Osteocyte (in vitro differentiated cells): Measurements from ENCODE around the gene ZCCHC24. TPM values are rescaled to one million over a fixed set of nuclear protein-coding genes. Genes with fewer than 3 reads are reported as not detected.

ENCODE experiments used
- DNase-seq: peaks from one replicate; pipeline ENCODE4 v3.0.0; 2021; ENCODE audit warnings: mixed read lengths; ENCODE audit not compliant: unreplicated experiment; ENCODE audit errors: extremely low spot score
- H3K27ac Mint-ChIP-seq: one replicate; pipeline ENCODE4 v1.8.0; 2021; ENCODE audit warnings: mild to moderate bottlenecking, mixed read lengths; ENCODE audit not compliant: unreplicated experiment
- H3K27me3 Mint-ChIP-seq: one replicate; pipeline ENCODE4 v1.8.0; 2021; ENCODE audit warnings: mixed read lengths; ENCODE audit not compliant: unreplicated experiment
- H3K36me3 Mint-ChIP-seq: one replicate; pipeline ENCODE4 v1.8.0; 2021; ENCODE audit warnings: mixed read lengths; ENCODE audit not compliant: unreplicated experiment
- H3K4me1 Mint-ChIP-seq: one replicate; pipeline ENCODE4 v1.8.0; 2021; ENCODE audit warnings: mixed read lengths; ENCODE audit not compliant: unreplicated experiment
- H3K4me3 Mint-ChIP-seq: one replicate; pipeline ENCODE4 v1.8.0; 2021; ENCODE audit warnings: mild to moderate bottlenecking, moderate library complexity, mixed read lengths; ENCODE audit not compliant: unreplicated experiment
- H3K9me3 Mint-ChIP-seq: one replicate; pipeline ENCODE4 v1.8.0; 2021; ENCODE audit warnings: mixed read lengths; ENCODE audit not compliant: unreplicated experiment
- CTCF ChIP-seq: fragments of 200-600 bp; sonication (generic); IDR thresholded peaks from 2 replicates; pipeline ENCODE4 v1.5.0; 2021; ENCODE audit warnings: antibody characterized with exemption, mild to moderate bottlenecking, moderate library complexity
- total RNA-seq: library from RNA; stranded (reverse); gene quantifications from 2 replicates; pipeline ENCODE4 v1.2.1, GENCODE V29; 2021

ZCCHC24 gene
- total RNA-seq, 1 donor from 2014 or later = 88.3 TPM

- TF ChIP-seq CTCF = no peak
- no peak overlapping the region for H3K27ac Mint-ChIP-seq
These were observed 59.5 kb downstream of the ZCCHC24 start for GRCh38 chr10:79385804-79386531.

DNA sequence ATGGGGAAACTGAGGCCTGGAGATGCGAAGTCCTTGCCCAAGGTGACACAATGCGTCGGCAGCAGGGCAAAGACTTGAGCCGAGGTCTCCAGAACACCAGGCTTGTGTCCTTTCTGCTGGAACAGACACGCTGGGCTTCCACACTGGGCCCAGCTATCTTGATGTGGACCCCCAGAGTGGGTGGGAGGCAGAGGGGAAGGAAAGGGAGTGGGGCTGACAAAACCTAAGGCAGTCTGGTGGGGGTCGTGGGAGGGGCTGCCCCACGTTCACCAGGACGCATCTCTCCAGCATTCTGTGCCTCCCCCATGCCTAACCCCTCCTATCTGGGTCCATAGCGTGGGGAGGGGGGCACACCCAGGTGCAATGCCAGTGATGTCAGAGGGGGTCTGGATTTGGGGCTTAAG is 60.0 kb downstream of the ZCCHC24 start:
- no peak overlapping the region for H3K27ac Mint-ChIP-seq
- TF ChIP-seq CTCF = no peak
- no peaks in the 10 kb centered on the region for H3K9me3 Mint-ChIP-seq
- no peaks in the 10 kb centered on the region for H3K27me3 Mint-ChIP-seq
- no peak for DNase-seq
- peaks cover 37% of the 10 kb centered on the region for H3K4me1 Mint-ChIP-seq
- H3K4me3 Mint-ChIP-seq = no peak overlapping the region
- H3K36me3 Mint-ChIP-seq = peaks cover 12% of the 10 kb centered on the region

More at GRCh38 chr10:79385804-79386531, 59.5 kb downstream of the ZCCHC24 start:
- peak; percentile 84 for DNase-seq
- Mint-ChIP-seq H3K4me1 (peaks cover 31% of the 10 kb centered on the region), H3K36me3 (peaks cover 15% of the 10 kb centered on the region), H3K27me3 (no peaks in the 10 kb centered on the region), H3K4me3 (no peak overlapping the region), H3K9me3 (no peaks in the 10 kb centered on the region)

GRCh38 chr10:79384773-79385391 is 60.5 kb downstream of the ZCCHC24 start:
- no peaks in the 10 kb centered on the region for H3K27me3 Mint-ChIP-seq
- H3K36me3 Mint-ChIP-seq = peaks cover 9% of the 10 kb centered on the region
- no peak overlapping the region for H3K27ac Mint-ChIP-seq
- H3K4me1 Mint-ChIP-seq = peaks cover 42% of the 10 kb centered on the region
- no peak for DNase-seq
- H3K9me3 Mint-ChIP-seq = no peaks in the 10 kb centered on the region
- no peak overlapping the region for H3K4me3 Mint-ChIP-seq
- TF ChIP-seq CTCF = no peak

DNA sequence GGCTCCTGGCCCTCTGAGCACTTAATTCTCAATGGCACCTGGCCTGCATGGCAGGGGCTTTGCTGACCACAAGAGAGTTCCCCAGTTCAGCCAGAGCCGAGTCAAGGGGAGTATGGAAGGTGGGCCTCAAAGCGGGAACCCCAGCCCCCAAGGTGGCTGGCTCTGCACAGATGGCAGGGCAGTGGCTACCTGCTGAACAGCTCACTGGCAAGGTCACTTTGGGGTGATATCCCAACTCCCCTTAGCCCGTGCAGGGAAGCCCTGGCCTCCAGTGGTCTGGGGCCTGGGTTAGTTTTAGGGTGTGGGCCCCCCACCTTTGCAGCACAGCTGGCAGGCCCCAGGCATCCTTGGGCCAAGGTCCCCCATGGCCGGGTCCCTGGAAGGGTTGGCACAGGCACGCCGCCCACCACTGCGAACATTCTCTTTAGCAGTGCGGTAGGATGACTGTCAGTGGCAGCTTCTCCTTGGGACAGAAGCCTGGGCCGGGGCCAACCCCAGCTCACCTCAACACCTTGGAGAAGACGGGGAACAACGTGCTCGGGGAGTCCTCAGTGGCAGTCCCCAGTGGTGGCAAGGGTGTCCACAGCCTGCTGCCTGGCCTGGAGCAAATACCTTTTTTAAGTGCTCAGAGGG is 61.3 kb downstream of the ZCCHC24 start:
- no peaks in the 10 kb centered on the region for H3K9me3 Mint-ChIP-seq
- no peaks in the 10 kb centered on the region for H3K27me3 Mint-ChIP-seq
- H3K27ac Mint-ChIP-seq = no peak overlapping the region
- no peak for DNase-seq
- H3K36me3 Mint-ChIP-seq = peaks cover 7% of the 10 kb centered on the region
- H3K4me3 Mint-ChIP-seq = no peak overlapping the region
- no peak for TF ChIP-seq CTCF
- peaks cover 47% of the 10 kb centered on the region for H3K4me1 Mint-ChIP-seq

GRCh38 chr10:79382491-79382941 is 62.9 kb downstream of the ZCCHC24 start:
- DNase-seq = peak; percentile 75
- no peak overlapping the region for H3K4me3 Mint-ChIP-seq
- H3K36me3 Mint-ChIP-seq = peaks cover 6% of the 10 kb centered on the region
- no peak for TF ChIP-seq CTCF
- H3K4me1 Mint-ChIP-seq = peaks cover 47% of the 10 kb centered on the region
- peak overlapping the region; percentile 90 for H3K27ac Mint-ChIP-seq
- no peaks in the 10 kb centered on the region for H3K9me3 Mint-ChIP-seq
- H3K27me3 Mint-ChIP-seq = no peaks in the 10 kb centered on the region
